ENCODE results near the gene TSC2. TPM values are rescaled to one million over a fixed set of nuclear protein-coding genes. Genes with fewer than 3 reads are reported as not detected.

TSC2 gene
- total and polyA plus RNA-seq, 2 donors (not counting 3 experiments of a cell fraction or from before 2014, with no cell fraction given) = 87.9 to 144 TPM

DNA sequence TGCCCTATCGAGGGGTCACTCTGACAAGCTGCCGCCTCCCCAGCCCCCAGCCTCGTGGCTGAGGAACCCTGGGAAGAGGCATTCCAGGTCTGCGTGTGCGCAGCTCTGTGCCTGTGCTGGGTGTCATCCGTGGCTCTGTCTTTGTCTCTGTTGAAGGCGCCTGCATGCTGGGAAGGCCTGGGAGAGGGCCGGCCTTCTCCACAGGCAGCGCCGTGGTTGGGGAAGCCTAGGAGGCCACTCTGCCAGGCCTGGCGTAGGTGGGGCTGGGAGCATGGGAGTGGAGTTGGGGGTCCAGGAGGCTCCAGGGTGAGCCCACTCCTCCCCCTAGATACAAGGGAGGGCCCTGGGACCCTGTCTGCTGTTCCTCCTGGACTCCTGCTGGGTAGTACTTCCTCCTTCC lies 17.7 kb upstream of the TSC2 start:
- no peak for TF ChIP-seq FOS (IDR thresholded peaks at IDR 0.05; ENCODE audit: borderline replicate concordance, insufficient read depth, low read length)
- TF ChIP-seq MYC (IDR thresholded peaks at IDR 0.05; ENCODE audit: low read depth, low read length) = no peak
- TF ChIP-seq, protein P1, sequence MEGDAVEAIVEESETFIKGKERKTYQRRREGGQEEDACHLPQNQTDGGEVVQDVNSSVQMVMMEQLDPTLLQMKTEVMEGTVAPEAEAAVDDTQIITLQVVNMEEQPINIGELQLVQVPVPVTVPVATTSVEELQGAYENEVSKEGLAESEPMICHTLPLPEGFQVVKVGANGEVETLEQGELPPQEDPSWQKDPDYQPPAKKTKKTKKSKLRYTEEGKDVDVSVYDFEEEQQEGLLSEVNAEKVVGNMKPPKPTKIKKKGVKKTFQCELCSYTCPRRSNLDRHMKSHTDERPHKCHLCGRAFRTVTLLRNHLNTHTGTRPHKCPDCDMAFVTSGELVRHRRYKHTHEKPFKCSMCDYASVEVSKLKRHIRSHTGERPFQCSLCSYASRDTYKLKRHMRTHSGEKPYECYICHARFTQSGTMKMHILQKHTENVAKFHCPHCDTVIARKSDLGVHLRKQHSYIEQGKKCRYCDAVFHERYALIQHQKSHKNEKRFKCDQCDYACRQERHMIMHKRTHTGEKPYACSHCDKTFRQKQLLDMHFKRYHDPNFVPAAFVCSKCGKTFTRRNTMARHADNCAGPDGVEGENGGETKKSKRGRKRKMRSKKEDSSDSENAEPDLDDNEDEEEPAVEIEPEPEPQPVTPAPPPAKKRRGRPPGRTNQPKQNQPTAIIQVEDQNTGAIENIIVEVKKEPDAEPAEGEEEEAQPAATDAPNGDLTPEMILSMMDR (IDR thresholded peaks at IDR 0.05; ENCODE audit: extremely low read depth in 1 of 2, insufficient read depth in 1 of 2, low read depth in 1 of 2, low read length in 2 of 2) = no peak
- TF ChIP-seq, protein P2, sequence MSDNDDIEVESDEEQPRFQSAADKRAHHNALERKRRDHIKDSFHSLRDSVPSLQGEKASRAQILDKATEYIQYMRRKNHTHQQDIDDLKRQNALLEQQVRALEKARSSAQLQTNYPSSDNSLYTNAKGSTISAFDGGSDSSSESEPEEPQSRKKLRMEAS (IDR thresholded peaks at IDR 0.05; ENCODE audit: insufficient read depth, insufficient read length) = no peak
- TF ChIP-seq GATA2 (IDR thresholded peaks at IDR 0.05; ENCODE audit: insufficient read depth, insufficient read length, low read depth, low read length) = no peak
- no peak for TF ChIP-seq POLR2AphosphoS5 (IDR thresholded peaks at IDR 0.05; ENCODE audit: insufficient read depth, low read depth, low read length)
- TF ChIP-seq EZH2 (IDR thresholded peaks at IDR 0.05; ENCODE audit: borderline replicate concordance, low read depth, low read length, severe bottlenecking) = no peak
- no peak for TF ChIP-seq JUN (IDR thresholded peaks at IDR 0.05; ENCODE audit: borderline replicate concordance, insufficient read depth, insufficient read length, low read depth)
- TF ChIP-seq POLR2A (IDR thresholded peaks at IDR 0.05; ENCODE audit: low read depth, low read length) = no peak
- Histone ChIP-seq H3K79me2 (ENCODE audit: control insufficient read depth, insufficient read depth, low read length) (peaks cover 24% of the 10 kb centered on the region), H3K9ac (replicated peaks; ENCODE audit: extremely low read depth, insufficient read depth, low read length) (no peak overlapping the region), H3K27me3 (ENCODE audit: control insufficient read depth in 2 of 2, insufficient read depth in 2 of 2, low read length in 2 of 2) (no peaks in the 10 kb centered on the region), H3K4me2 (ENCODE audit: insufficient read depth, low read length) (no peak overlapping the region), H3K27ac (ENCODE audit: insufficient read depth, low read depth, low read length) (no peak overlapping the region), H4K20me1 (replicated peaks; ENCODE audit: control insufficient read depth, extremely low read depth, insufficient read depth, low read length) (no peaks in the 10 kb centered on the region), H3K9me3 (replicated peaks; ENCODE audit: control insufficient read depth, insufficient read depth, low read length) (no peaks in the 10 kb centered on the region), H3K4me3 (replicated peaks in 1 of 3; ENCODE audit: insufficient read depth in 1 of 3, low read depth in 1 of 3, low read length in 3 of 3) (no peak overlapping the region), H3K4me1 (ENCODE audit: control insufficient read depth, extremely low read depth, insufficient read depth, low read length) (peaks cover 48% of the 10 kb centered on the region), H2AFZ (ENCODE audit: low read depth, low read length) (no peak overlapping the region), H3K9me1 (replicated peaks; ENCODE audit: control insufficient read depth, extremely low read depth, insufficient read depth, low read length) (no peaks in the 10 kb centered on the region), H3K36me3 (ENCODE audit: control insufficient read depth in 2 of 2, extremely low read depth in 1 of 2, insufficient read depth in 2 of 2, low read length in 2 of 2) (no peaks in the 10 kb centered on the region)
- POLR2A ChIA-PET = no interaction called here
- no TSS peak for BruUV-seq (replicated peaks)
- dilution Hi-C loops (cut with MboI; ENCODE audit: extremely low pct_ligation_motif_present, low sequenced_read_pairs) (loop anchor here (25.0 kb wide), 1 partner anchor 132 kb away; the partner anchor contains the start of gene TRAF7), intact Hi-C loops (cut with micrococcal nuclease) (no loop called here)
- DNase-seq (ENCODE audit: low read depth, low spot score) = no peak
- FAIRE-seq = no peak
- CTCF ChIA-PET = interaction anchor here (1.2 kb wide), 1 partner anchor 111 kb away, joined by 8 read pairs; no protein-coding TSS in a partner anchor

Measured in endothelial cell of umbilical vein (primary cell).